Adrenal gland (tissue), 5 donors: ENCODE results near the gene BCL2L1.

ENCODE experiments used
- CTCF ChIP-seq, 6 experiments: fragments of 450-650 bp in 4 of 6; fragments of 200-600 bp in 2 of 6; sonication (generic) in 1 of 6; IDR thresholded peaks; 1 replicate in 5 of 6; 2 replicates in 1 of 6; pipeline versions ENCODE4 v1.5.1 to v1.8.0; 2016 to 2021; ENCODE audit warnings: antibody characterized with exemption in 6 of 6, mild to moderate bottlenecking in 2 of 6, moderate library complexity in 1 of 6
- POLR2A ChIP-seq, 2 donors: fragments of 450-650 bp; IDR thresholded peaks; one replicate each; pipeline ENCODE4 v1.6.1; 2017; ENCODE audit warnings: antibody characterized with exemption in 2 of 2, mild to moderate bottlenecking in 2 of 2, moderate library complexity in 1 of 2
- donor health status: DM: no; HTN: no; CAD: no.

- TF ChIP-seq CTCF (IDR thresholded peaks at IDR 0.05) (no peak), POLR2A (IDR thresholded peaks at IDR 0.05) (no peak)
Observed at GRCh38 chr20:31691646-31692275, 30.9 kb downstream of the BCL2L1 start.
